Gastrocnemius medialis (tissue), 4 donors: ENCODE results near the gene TCAP. TPM values are rescaled to one million over a fixed set of nuclear protein-coding genes. Genes with fewer than 3 reads are reported as not detected.

Experiments used
- ATAC-seq, 2 donors: fragments of 150-250 bp; one replicate each; pipeline ENCODE4 v1.9.1; 2016
- DNase-seq, 2 donors: peaks; one replicate each; pipeline ENCODE4 v3.0.0-alpha.2; 2019
- H3K27ac ChIP-seq, 4 donors: fragments of 200-600 bp; sonication (generic); 1 replicate in 1 of 4; 2 replicates in 3 of 4; pipeline ENCODE4 v1.5.1; 2016 to 2018; ENCODE audit warnings: mild to moderate bottlenecking in 2 of 4, moderate library complexity in 1 of 4
- H3K27me3 ChIP-seq, 3 donors: fragments of 200-600 bp; sonication (generic) in 2 of 3; 1 replicate in 1 of 3; 2 replicates in 2 of 3; pipeline versions ENCODE4 v1.5.1 to v1.6.0; 2016 to 2019; ENCODE audit warnings: mild to moderate bottlenecking in 1 of 3, moderate library complexity in 1 of 3
- H3K36me3 ChIP-seq, 2 donors: fragments of 200-600 bp; sonication (generic) in 1 of 2; one replicate each; pipeline ENCODE4 v1.5.1; 2017 to 2018
- H3K4me1 ChIP-seq, 2 donors: fragments of 200-600 bp; sonication (generic) in 1 of 2; one replicate each; pipeline ENCODE4 v1.5.1; 2016 to 2017; ENCODE audit warnings: mild to moderate bottlenecking in 2 of 2
- H3K4me3 ChIP-seq, 4 donors: fragments of 200-600 bp; sonication (generic) in 3 of 4; 1 replicate in 1 of 4; 2 replicates in 3 of 4; pipeline ENCODE4 v1.5.1; 2016 to 2019; ENCODE audit warnings: mild to moderate bottlenecking in 2 of 4
- H3K9me3 ChIP-seq, 3 donors: fragments of 200-600 bp; sonication (generic) in 2 of 3; 1 replicate in 1 of 3; 2 replicates in 2 of 3; pipeline ENCODE4 v1.5.1; 2016 to 2019
- CTCF ChIP-seq, 5 experiments: fragments of 450-650 bp in 3 of 5; fragments of 200-600 bp in 2 of 5; sonication (generic) in 2 of 5; IDR thresholded peaks in 4 of 5; conservative IDR thresholded peaks in 1 of 5; 1 replicate in 4 of 5; 2 replicates in 1 of 5; pipeline ENCODE4 v1.5.1; 2016 to 2019; ENCODE audit warnings: antibody characterized with exemption in 5 of 5, mild to moderate bottlenecking in 3 of 5, moderate library complexity in 3 of 5
- POLR2A ChIP-seq, 2 donors: fragments of 450-650 bp; IDR thresholded peaks; one replicate each; pipeline ENCODE4 v1.6.1; 2017; ENCODE audit warnings: antibody characterized with exemption in 2 of 2, mild to moderate bottlenecking in 2 of 2, moderate library complexity in 2 of 2
- in situ Hi-C, 4 donors: fragments of 200-750 bp; cut with MboI; loops; one replicate each; pipeline versions ENCODE4 v1.15.0 to v1.8.0; 2017; ENCODE audit warnings: low sequenced_read_pairs in 4 of 4
- intact Hi-C: fragments of 100-400 bp; cut with DNase I; formaldehyde crosslinking; loops from one replicate; pipeline ENCODE4 v1.15.1; 2023; ENCODE audit warnings: low total_unique reads
- total RNA-seq, 4 donors: library from RNA; depleted of rRNA; stranded (reverse); fragments of >200 nt; gene quantifications; one replicate each; pipeline versions ENCODE4 v1.1.0 to v1.2.3, GENCODE V29; 2016

TCAP gene
- total RNA-seq, 4 donors from 2014 or later, result 1,768 to 3,088 (median 2,493) TPM

DNA sequence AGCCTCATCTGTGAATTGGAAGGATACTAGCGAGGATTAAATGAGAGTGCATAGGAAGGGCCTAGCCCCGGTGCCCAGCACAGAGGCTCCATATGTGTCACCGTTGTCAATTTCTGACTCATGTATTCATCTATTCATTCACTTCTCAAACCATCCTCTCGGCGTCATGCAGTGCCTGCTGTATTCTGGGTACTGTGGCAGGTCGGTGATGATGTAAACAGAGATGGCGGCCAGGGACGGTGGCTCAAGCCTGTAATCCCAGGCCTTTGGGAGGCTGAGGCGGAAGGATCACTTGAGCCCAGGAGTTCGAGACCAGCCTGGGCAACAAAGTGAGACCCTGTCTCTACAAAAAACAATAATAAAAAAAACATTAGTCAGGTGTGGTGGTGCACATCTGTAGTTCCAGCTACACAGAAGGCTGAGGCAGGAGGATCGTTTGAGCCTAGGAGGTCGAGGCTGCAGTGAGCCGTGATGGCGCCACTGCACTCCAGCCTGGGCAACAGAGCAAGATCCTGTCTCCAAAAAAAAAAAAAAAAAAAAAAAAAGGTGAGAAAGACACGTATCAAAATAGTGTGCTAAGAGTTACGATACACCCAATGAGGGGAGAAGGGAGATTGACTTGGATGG lies 42.7 kb upstream of the TCAP start:
- ATAC-seq, result no peak
- intact Hi-C loops, result loop anchor here (1.0 to 2.0 kb wide), 5 partner anchors 14 to 132 kb away; partner anchors contain the start of genes MIEN1 and STARD3
- H3K9me3 ChIP-seq, result no peaks in the 10 kb centered on the region
- H3K4me3 ChIP-seq, result no peak overlapping the region
- TF ChIP-seq CTCF (IDR thresholded peaks at IDR 0.05 in 4 of 5, conservative IDR thresholded peaks at IDR 0.05 in 1 of 5) (no peak), POLR2A (IDR thresholded peaks at IDR 0.05) (no peak)
- H3K27me3 ChIP-seq, result peaks cover 21 to 32% (median 28%) of the 10 kb centered on the region in 3 donors
- peaks cover 7 to 9% of the 10 kb centered on the region in 2 donors for H3K4me1 ChIP-seq
- in situ Hi-C loops, result loop anchor here (5.0 to 10.0 kb wide), 4 partner anchors 50 to 132 kb away; no protein-coding TSS in a partner anchor
- no peak overlapping the region for H3K27ac ChIP-seq
- no peak for DNase-seq
- no peaks in the 10 kb centered on the region for H3K36me3 ChIP-seq

DNA sequence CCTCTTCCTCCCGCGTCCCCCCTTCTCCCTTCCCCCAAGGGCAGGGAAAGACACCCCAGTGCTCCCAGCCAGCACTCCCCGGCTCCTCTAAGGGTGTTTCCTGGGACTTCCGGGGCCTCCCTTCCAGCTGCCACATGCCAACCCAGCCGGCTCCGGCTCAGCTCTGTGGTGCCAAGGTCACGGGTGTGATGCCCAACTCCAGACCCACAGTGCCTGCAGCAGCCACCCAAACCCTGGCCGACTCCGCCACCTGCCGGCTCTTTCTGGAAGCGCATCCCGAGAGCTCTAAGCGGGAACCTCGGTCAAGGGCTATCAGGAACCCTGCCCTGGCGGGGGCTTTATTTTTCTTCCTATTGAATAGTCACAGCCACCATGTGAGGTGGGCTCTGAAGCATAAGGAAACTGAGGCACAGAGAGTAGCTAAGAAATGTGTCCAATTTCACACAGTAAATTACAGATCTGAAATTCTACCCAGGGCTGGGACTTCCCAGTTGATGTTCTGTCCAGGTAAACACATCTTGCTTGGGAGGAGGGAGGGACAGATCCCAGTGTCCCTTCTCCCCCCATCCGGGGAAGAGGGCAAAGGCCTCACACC lies 41.7 kb upstream of the TCAP start:
- intact Hi-C loops, result loop anchor here (1.0 to 2.0 kb wide), 3 partner anchors 13 to 75 kb away; partner anchors contain the start of gene STARD3
- Histone ChIP-seq H3K27me3 (peaks cover 31 to 38% (median 34%) of the 10 kb centered on the region in 3 donors), H3K27ac (no peak overlapping the region), H3K36me3 (no peaks in the 10 kb centered on the region), H3K9me3 (no peaks in the 10 kb centered on the region), H3K4me1 (peaks cover 6 to 7% of the 10 kb centered on the region in 2 donors), H3K4me3 (no peak overlapping the region)
- in situ Hi-C loops, result loop anchor here (5.0 to 10.0 kb wide), 4 partner anchors 49 to 131 kb away; no protein-coding TSS in a partner anchor
- TF ChIP-seq CTCF (IDR thresholded peaks at IDR 0.05 in 4 of 5, conservative IDR thresholded peaks at IDR 0.05 in 1 of 5), result peak; percentile 77 to 93 (median 88)
- no peak for TF ChIP-seq POLR2A (IDR thresholded peaks at IDR 0.05)
- peak; percentile 43 to 66 for ATAC-seq
- DNase-seq, result peak; percentile 45 to 75

GRCh38 chr17:39624313-39624712 lies 40.8 kb upstream of the TCAP start:
- peaks cover 32 to 38% (median 34%) of the 10 kb centered on the region in 3 donors for H3K27me3 ChIP-seq
- TF ChIP-seq POLR2A (IDR thresholded peaks at IDR 0.05) (no peak), CTCF (IDR thresholded peaks at IDR 0.05 in 4 of 5, conservative IDR thresholded peaks at IDR 0.05 in 1 of 5) (no peak)
- ATAC-seq (no peak), DNase-seq (no peak)
- no peak overlapping the region for H3K27ac ChIP-seq
- intact Hi-C loops, result no loop called here
- H3K4me1 ChIP-seq, result peaks cover 4 to 7% of the 10 kb centered on the region in 2 donors
- in situ Hi-C loops, result loop anchor here (5.0 to 10.0 kb wide), 4 partner anchors 48 to 130 kb away; no protein-coding TSS in a partner anchor
- H3K9me3 ChIP-seq, result no peaks in the 10 kb centered on the region
- no peak overlapping the region for H3K4me3 ChIP-seq
- H3K36me3 ChIP-seq, result no peaks in the 10 kb centered on the region

DNA sequence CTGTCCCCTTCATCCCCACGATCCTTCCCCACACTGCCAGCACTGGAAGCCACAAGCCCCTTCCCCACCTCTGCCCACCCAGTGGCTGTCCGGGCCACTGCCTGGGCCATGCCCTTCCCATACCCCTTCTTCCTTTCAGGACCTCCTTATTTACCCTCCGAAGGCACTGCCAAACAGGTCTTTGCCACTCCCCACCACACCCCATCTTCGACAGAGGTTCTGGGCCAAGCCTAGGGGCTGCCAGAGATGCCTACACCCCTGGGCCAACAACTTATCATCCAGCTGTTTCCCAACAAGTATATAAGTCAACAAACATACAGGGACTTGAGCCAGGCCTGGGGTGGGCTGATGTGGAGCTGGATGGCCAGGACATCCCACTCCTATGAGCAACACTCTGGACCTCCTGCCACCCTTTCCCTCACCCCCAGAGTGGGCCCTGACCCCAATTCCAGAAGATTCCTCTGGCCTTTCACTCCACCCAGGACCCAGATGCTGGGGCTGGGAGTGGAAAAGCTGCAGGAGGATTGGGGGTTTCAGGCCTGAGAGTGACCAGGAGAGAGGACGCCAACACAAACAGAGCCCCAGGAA lies 39.9 kb upstream of the TCAP start:
- no peak overlapping the region for H3K4me3 ChIP-seq
- H3K4me1 ChIP-seq, result peaks cover 4 to 7% of the 10 kb centered on the region in 2 donors
- ATAC-seq (no peak), DNase-seq (no peak)
- peaks cover 32 to 38% (median 34%) of the 10 kb centered on the region in 3 donors for H3K27me3 ChIP-seq
- no peaks in the 10 kb centered on the region for H3K9me3 ChIP-seq
- no peak overlapping the region for H3K27ac ChIP-seq
- TF ChIP-seq POLR2A (IDR thresholded peaks at IDR 0.05) (no peak), CTCF (IDR thresholded peaks at IDR 0.05 in 4 of 5, conservative IDR thresholded peaks at IDR 0.05 in 1 of 5) (no peak)
- in situ Hi-C loops, result loop anchor here in 3 of 4 donors (10.0 kb wide), 2 partner anchors 70 to 130 kb away; no protein-coding TSS in a partner anchor
- intact Hi-C loops, result no loop called here
- no peaks in the 10 kb centered on the region for H3K36me3 ChIP-seq
